Right cardiac atrium (tissue), 5 donors: ENCODE results near the gene ABI3BP. TPM values are rescaled to one million over a fixed set of nuclear protein-coding genes. Genes with fewer than 3 reads are reported as not detected.

Experiments used
- ATAC-seq, 2 donors: fragments of 200-7000 bp; cut with Tn5 transposase; one replicate each; pipeline versions ENCODE4 v1.8.0 to v1.9.1; 2020; ENCODE audit warnings: moderate library complexity in 2 of 2, mild to moderate bottlenecking in 1 of 2
- DNase-seq, 3 donors: peaks; one replicate each; pipeline ENCODE4 v3.0.0-alpha.2; 2020
- H3K27ac ChIP-seq: one replicate; pipeline ENCODE4 v1.5.1; 2013; ENCODE audit warnings: mild to moderate bottlenecking, low read length, control low read depth, moderate library complexity
- H3K27me3 ChIP-seq: one replicate; pipeline ENCODE4 v1.6.1; 2013; ENCODE audit not compliant: control insufficient read depth, insufficient read depth
- H3K4me1 ChIP-seq: one replicate; pipeline ENCODE4 v1.6.1; 2013; ENCODE audit warnings: low read length; ENCODE audit not compliant: control insufficient read depth, insufficient read depth
- H3K4me3 ChIP-seq: one replicate; pipeline ENCODE4 v1.5.1; 2013; ENCODE audit warnings: low read length, control low read depth
- H3K9me3 ChIP-seq: one replicate; pipeline ENCODE4 v1.6.1; 2013; ENCODE audit warnings: low read length; ENCODE audit not compliant: control insufficient read depth
- WGBS: extraction: QIAGEN DNeasy Blood & Tissue Kit; methylation state at CpG from one replicate; pipeline ENCODE4 v1.1.7; 2013; 5-methylcytosine and 5-hydroxymethylcytosine counted together
- intact Hi-C, 4 donors: fragments of 100-400 bp; cut with DNase I; formaldehyde crosslinking; loops; one replicate each; pipeline versions ENCODE4 v1.11.0 to v1.14.0; 2022 to 2023
- polyA plus RNA-seq: library from polyadenylated mRNA; stranded (reverse); fragments of 200-250 nt; gene quantifications from one replicate; pipeline ENCODE4 v1.2.3, GENCODE V29; 2013
- total RNA-seq, 4 donors: library from RNA; stranded (reverse); fragmentation: NEBNext Ultra II Directional; extraction: Animal tissue kit (Norgen Biotek cat#: 25700); gene quantifications; one replicate each; pipeline ENCODE4 v1.2.1, GENCODE V29; 2021
- donor health status: healthy with polysubstance abuse.
- donor health status: DM: no; HTN: yes; CAD: no.
- donor health status: DM: no; HTN: no; CAD: no.
- donor health status: DM: no; HTN: yes; CAD: no; lungs with severe emphysema.
- donor health status: DM: yes; HTN: yes; CAD: no.

ABI3BP gene
- total and polyA plus RNA-seq, 5 donors = 14.5 to 69.5 (median 49.7) TPM

GRCh38 chr3:100753846-100754245, 239.4 kb downstream of the ABI3BP start:
- H3K9me3 ChIP-seq = no peaks in the 10 kb centered on the region
- no peaks in the 10 kb centered on the region for H3K27me3 ChIP-seq
- DNase-seq = no peak
- H3K4me3 ChIP-seq = no peak overlapping the region
- no peak overlapping the region for H3K27ac ChIP-seq
- 84% methylated on average over 2 of the region's 2 CpGs for WGBS
- H3K4me1 ChIP-seq = no peaks in the 10 kb centered on the region
- intact Hi-C loops = no loop called here
- ATAC-seq = no peak

- no peak overlapping the region for H3K27ac ChIP-seq
- WGBS = 65% methylated on average over 2 of the region's 2 CpGs
- ATAC-seq = no peak
- H3K4me1 ChIP-seq = no peaks in the 10 kb centered on the region
- no peak for DNase-seq
- H3K9me3 ChIP-seq = no peaks in the 10 kb centered on the region
- intact Hi-C loops = no loop called here
- no peak overlapping the region for H3K4me3 ChIP-seq
- no peaks in the 10 kb centered on the region for H3K27me3 ChIP-seq
Observed at GRCh38 chr3:100748967-100749366, 244.3 kb downstream of the ABI3BP start.

- DNase-seq = no peak
- Histone ChIP-seq H3K27ac (no peak overlapping the region), H3K4me3 (no peak overlapping the region), H3K9me3 (no peaks in the 10 kb centered on the region), H3K27me3 (no peaks in the 10 kb centered on the region), H3K4me1 (no peaks in the 10 kb centered on the region)
- intact Hi-C loops = no loop called here
- WGBS = 96% methylated on average over 6 of the region's 6 CpGs
- no peak for ATAC-seq
Observed at GRCh38 chr3:100748220-100748619, 245.0 kb downstream of the ABI3BP start.

GRCh38 chr3:100746092-100746491, 247.1 kb downstream of the ABI3BP start:
- intact Hi-C loops = no loop called here
- Histone ChIP-seq H3K4me3 (no peak overlapping the region), H3K27ac (no peak overlapping the region), H3K4me1 (no peaks in the 10 kb centered on the region), H3K27me3 (no peaks in the 10 kb centered on the region), H3K9me3 (no peaks in the 10 kb centered on the region)
- ATAC-seq (no peak), DNase-seq (no peak)
- WGBS = 54% methylated on average over 3 of the region's 3 CpGs

- Histone ChIP-seq H3K27ac (no peak overlapping the region), H3K9me3 (no peaks in the 10 kb centered on the region), H3K4me1 (no peaks in the 10 kb centered on the region), H3K4me3 (no peak overlapping the region), H3K27me3 (no peaks in the 10 kb centered on the region)
- ATAC-seq = no peak
- intact Hi-C loops = no loop called here
- no peak for DNase-seq
Observed at GRCh38 chr3:100745617-100746016, 247.6 kb downstream of the ABI3BP start.

- H3K4me1 ChIP-seq = peaks cover 1% of the 10 kb centered on the region
- H3K27ac ChIP-seq = peak overlapping the region; percentile 45
- H3K27me3 ChIP-seq = no peaks in the 10 kb centered on the region
- ATAC-seq (no peak), DNase-seq (no peak)
- intact Hi-C loops = no loop called here
- H3K9me3 ChIP-seq = no peaks in the 10 kb centered on the region
- 92% methylated on average over 2 of the region's 2 CpGs for WGBS
- H3K4me3 ChIP-seq = no peak overlapping the region
Observed at GRCh38 chr3:100744671-100745070, 248.6 kb downstream of the ABI3BP start.

GRCh38 chr3:100743535-100743934, 249.7 kb downstream of the ABI3BP start:
- ATAC-seq = no peak

GRCh38 chr3:100740207-100740606, 253.0 kb downstream of the ABI3BP start:
- 80% methylated on average over 1 of the region's 1 CpG for WGBS
- no peaks in the 10 kb centered on the region for H3K27me3 ChIP-seq
- intact Hi-C loops = no loop called here
- H3K4me3 ChIP-seq = no peak overlapping the region
- no peak overlapping the region for H3K27ac ChIP-seq
- ATAC-seq (no peak), DNase-seq (no peak)
- H3K4me1 ChIP-seq = peaks cover 1% of the 10 kb centered on the region
- H3K9me3 ChIP-seq = no peaks in the 10 kb centered on the region

More at GRCh38 chr3:100743535-100743934, 249.7 kb downstream of the ABI3BP start:
- Histone ChIP-seq H3K4me1 (peaks cover 1% of the 10 kb centered on the region), H3K9me3 (no peaks in the 10 kb centered on the region), H3K27ac (no peak overlapping the region), H3K4me3 (no peak overlapping the region), H3K27me3 (no peaks in the 10 kb centered on the region)
- no peak for DNase-seq
- WGBS = 83% methylated on average over 3 of the region's 3 CpGs
- intact Hi-C loops = no loop called here

- WGBS = 29% methylated on average over 2 of the region's 2 CpGs
- Histone ChIP-seq H3K27me3 (no peaks in the 10 kb centered on the region), H3K27ac (no peak overlapping the region), H3K4me3 (no peak overlapping the region), H3K4me1 (peaks cover 1% of the 10 kb centered on the region), H3K9me3 (no peaks in the 10 kb centered on the region)
- no peak for DNase-seq
- intact Hi-C loops = no loop called here
- peak in 1 of 2 donors; percentile 43 for ATAC-seq
Observed at GRCh38 chr3:100737334-100737733, 255.9 kb downstream of the ABI3BP start.

GRCh38 chr3:100732435-100732834, 260.8 kb downstream of the ABI3BP start:
- no peaks in the 10 kb centered on the region for H3K27me3 ChIP-seq
- intact Hi-C loops = no loop called here
- no peaks in the 10 kb centered on the region for H3K4me1 ChIP-seq
- ATAC-seq (no peak), DNase-seq (no peak)
- WGBS = 92% methylated on average over 3 of the region's 3 CpGs
- no peak overlapping the region for H3K4me3 ChIP-seq
- H3K9me3 ChIP-seq = no peaks in the 10 kb centered on the region
- H3K27ac ChIP-seq = no peak overlapping the region

- DNase-seq (no peak), ATAC-seq (peak in 1 of 2 donors; percentile 39)
- no peak overlapping the region for H3K4me3 ChIP-seq
- WGBS = 57% methylated on average over 3 of the region's 3 CpGs
- no peaks in the 10 kb centered on the region for H3K4me1 ChIP-seq
- intact Hi-C loops = no loop called here
- H3K9me3 ChIP-seq = no peaks in the 10 kb centered on the region
- no peaks in the 10 kb centered on the region for H3K27me3 ChIP-seq
- H3K27ac ChIP-seq = no peak overlapping the region
Observed at GRCh38 chr3:100730524-100730923, 262.7 kb downstream of the ABI3BP start.

GRCh38 chr3:100726706-100727105, 266.5 kb downstream of the ABI3BP start:
- no peaks in the 10 kb centered on the region for H3K4me1 ChIP-seq
- intact Hi-C loops = no loop called here
- DNase-seq (no peak), ATAC-seq (no peak)
- no peak overlapping the region for H3K4me3 ChIP-seq
- H3K27ac ChIP-seq = no peak overlapping the region
- H3K9me3 ChIP-seq = no peaks in the 10 kb centered on the region
- WGBS = 89% methylated on average over 1 of the region's 1 CpG
- no peaks in the 10 kb centered on the region for H3K27me3 ChIP-seq
